ENCODE results near the gene TMEM39B.

- TF ChIP-seq, protein P1, sequence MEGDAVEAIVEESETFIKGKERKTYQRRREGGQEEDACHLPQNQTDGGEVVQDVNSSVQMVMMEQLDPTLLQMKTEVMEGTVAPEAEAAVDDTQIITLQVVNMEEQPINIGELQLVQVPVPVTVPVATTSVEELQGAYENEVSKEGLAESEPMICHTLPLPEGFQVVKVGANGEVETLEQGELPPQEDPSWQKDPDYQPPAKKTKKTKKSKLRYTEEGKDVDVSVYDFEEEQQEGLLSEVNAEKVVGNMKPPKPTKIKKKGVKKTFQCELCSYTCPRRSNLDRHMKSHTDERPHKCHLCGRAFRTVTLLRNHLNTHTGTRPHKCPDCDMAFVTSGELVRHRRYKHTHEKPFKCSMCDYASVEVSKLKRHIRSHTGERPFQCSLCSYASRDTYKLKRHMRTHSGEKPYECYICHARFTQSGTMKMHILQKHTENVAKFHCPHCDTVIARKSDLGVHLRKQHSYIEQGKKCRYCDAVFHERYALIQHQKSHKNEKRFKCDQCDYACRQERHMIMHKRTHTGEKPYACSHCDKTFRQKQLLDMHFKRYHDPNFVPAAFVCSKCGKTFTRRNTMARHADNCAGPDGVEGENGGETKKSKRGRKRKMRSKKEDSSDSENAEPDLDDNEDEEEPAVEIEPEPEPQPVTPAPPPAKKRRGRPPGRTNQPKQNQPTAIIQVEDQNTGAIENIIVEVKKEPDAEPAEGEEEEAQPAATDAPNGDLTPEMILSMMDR (IDR thresholded peaks at IDR 0.05; ENCODE audit: low read length), result no peak
- TF ChIP-seq EZH2 (IDR thresholded peaks at IDR 0.05; ENCODE audit: borderline replicate concordance, low read length), result no peak
Observed at GRCh38 chr1:32099426-32099825, 26.7 kb downstream of the TMEM39B start.
